Neuron (in vitro differentiated cells): ENCODE measurements around the gene GOLGA6L10.
"Not testable (repeated sequence)": the region's sequence is repeated elsewhere in the genome, so short reads cannot be mapped to it uniquely, and the experiment has no call there.

Source experiments
- H2AFZ ChIP-seq: one replicate; pipeline ENCODE4 v1.6.1; 2013; ENCODE audit warnings: low read depth, mild to moderate bottlenecking, inconsistent platforms, low read length, moderate library complexity
- H3K27me3 ChIP-seq: one replicate; pipeline ENCODE4 v1.6.1; 2013; ENCODE audit warnings: low read length; ENCODE audit not compliant: insufficient read depth
- H3K36me3 ChIP-seq: one replicate; pipeline ENCODE4 v1.6.1; 2013; ENCODE audit warnings: low read length; ENCODE audit not compliant: insufficient read depth
- H3K4me1 ChIP-seq: one replicate; pipeline ENCODE4 v1.6.1; 2013; ENCODE audit warnings: low read length; ENCODE audit not compliant: insufficient read depth
- H3K4me3 ChIP-seq: 2 replicates; pipeline ENCODE4 v1.5.1; 2013; ENCODE audit warnings: mild to moderate bottlenecking, low read length, moderate library complexity
- H3K9me3 ChIP-seq: one replicate; pipeline ENCODE4 v1.6.1; 2013; ENCODE audit warnings: low read length

GOLGA6L10 gene

GRCh38 chr15:82336180-82336647 lies 13.1 kb downstream of the GOLGA6L10 start:
- H3K27me3 ChIP-seq, H2AFZ ChIP-seq, H3K4me1 ChIP-seq, H3K4me3 ChIP-seq, H3K36me3 ChIP-seq, H3K9me3 ChIP-seq: not testable (repeated sequence)

- not testable (repeated sequence) for H3K4me1 ChIP-seq, H2AFZ ChIP-seq, H3K4me3 ChIP-seq, H3K27me3 ChIP-seq, H3K36me3 ChIP-seq, H3K9me3 ChIP-seq
Observed at GRCh38 chr15:82335006-82335405, 14.3 kb downstream of the GOLGA6L10 start.

- H3K36me3 ChIP-seq, H3K4me3 ChIP-seq, H3K27me3 ChIP-seq, H2AFZ ChIP-seq, H3K4me1 ChIP-seq, H3K9me3 ChIP-seq: not testable (repeated sequence)
Observed at GRCh38 chr15:82334554-82334932, 14.7 kb downstream of the GOLGA6L10 start.

- H3K4me3 ChIP-seq, H3K36me3 ChIP-seq, H3K9me3 ChIP-seq, H3K27me3 ChIP-seq, H2AFZ ChIP-seq, H3K4me1 ChIP-seq: not testable (repeated sequence)
Observed at GRCh38 chr15:82333603-82334553, 15.4 kb downstream of the GOLGA6L10 start.

GRCh38 chr15:82332711-82333602 lies 16.3 kb downstream of the GOLGA6L10 start:
- not testable (repeated sequence) for H3K36me3 ChIP-seq, H3K4me1 ChIP-seq, H3K9me3 ChIP-seq, H3K27me3 ChIP-seq, H2AFZ ChIP-seq, H3K4me3 ChIP-seq

GRCh38 chr15:82331576-82332304 lies 17.5 kb downstream of the GOLGA6L10 start:
- not testable (repeated sequence) for H2AFZ ChIP-seq, H3K9me3 ChIP-seq, H3K36me3 ChIP-seq, H3K27me3 ChIP-seq, H3K4me1 ChIP-seq, H3K4me3 ChIP-seq

GRCh38 chr15:82330921-82331320 lies 18.4 kb downstream of the GOLGA6L10 start:
- H3K4me3 ChIP-seq, H3K36me3 ChIP-seq, H3K4me1 ChIP-seq, H3K9me3 ChIP-seq, H3K27me3 ChIP-seq, H2AFZ ChIP-seq: not testable (repeated sequence)

GRCh38 chr15:82329039-82329438 lies 20.2 kb downstream of the GOLGA6L10 start:
- H3K4me1 ChIP-seq, H2AFZ ChIP-seq, H3K36me3 ChIP-seq, H3K4me3 ChIP-seq, H3K27me3 ChIP-seq, H3K9me3 ChIP-seq: not testable (repeated sequence)

GRCh38 chr15:82327372-82327771 lies 21.9 kb downstream of the GOLGA6L10 start:
- H3K4me1 ChIP-seq, H2AFZ ChIP-seq, H3K9me3 ChIP-seq, H3K36me3 ChIP-seq, H3K4me3 ChIP-seq, H3K27me3 ChIP-seq: not testable (repeated sequence)

- H3K36me3 ChIP-seq, H3K9me3 ChIP-seq, H3K27me3 ChIP-seq, H3K4me3 ChIP-seq, H3K4me1 ChIP-seq, H2AFZ ChIP-seq: not testable (repeated sequence)
Observed at GRCh38 chr15:82326896-82327295, 22.4 kb downstream of the GOLGA6L10 start.

- H3K4me3 ChIP-seq, H3K4me1 ChIP-seq, H3K36me3 ChIP-seq, H2AFZ ChIP-seq, H3K9me3 ChIP-seq, H3K27me3 ChIP-seq: not testable (repeated sequence)
Observed at GRCh38 chr15:82325646-82326045, 23.6 kb downstream of the GOLGA6L10 start.

- H3K4me1 ChIP-seq, H3K4me3 ChIP-seq, H3K27me3 ChIP-seq, H2AFZ ChIP-seq, H3K36me3 ChIP-seq, H3K9me3 ChIP-seq: not testable (repeated sequence)
Observed at GRCh38 chr15:82324831-82325230, 24.4 kb downstream of the GOLGA6L10 start.

GRCh38 chr15:82322488-82322887 lies 26.8 kb downstream of the GOLGA6L10 start:
- not testable (repeated sequence) for H3K4me3 ChIP-seq, H2AFZ ChIP-seq, H3K27me3 ChIP-seq, H3K9me3 ChIP-seq, H3K4me1 ChIP-seq, H3K36me3 ChIP-seq
